ENCODE data around the gene NDUFS6.

Gene NDUFS6

DNA sequence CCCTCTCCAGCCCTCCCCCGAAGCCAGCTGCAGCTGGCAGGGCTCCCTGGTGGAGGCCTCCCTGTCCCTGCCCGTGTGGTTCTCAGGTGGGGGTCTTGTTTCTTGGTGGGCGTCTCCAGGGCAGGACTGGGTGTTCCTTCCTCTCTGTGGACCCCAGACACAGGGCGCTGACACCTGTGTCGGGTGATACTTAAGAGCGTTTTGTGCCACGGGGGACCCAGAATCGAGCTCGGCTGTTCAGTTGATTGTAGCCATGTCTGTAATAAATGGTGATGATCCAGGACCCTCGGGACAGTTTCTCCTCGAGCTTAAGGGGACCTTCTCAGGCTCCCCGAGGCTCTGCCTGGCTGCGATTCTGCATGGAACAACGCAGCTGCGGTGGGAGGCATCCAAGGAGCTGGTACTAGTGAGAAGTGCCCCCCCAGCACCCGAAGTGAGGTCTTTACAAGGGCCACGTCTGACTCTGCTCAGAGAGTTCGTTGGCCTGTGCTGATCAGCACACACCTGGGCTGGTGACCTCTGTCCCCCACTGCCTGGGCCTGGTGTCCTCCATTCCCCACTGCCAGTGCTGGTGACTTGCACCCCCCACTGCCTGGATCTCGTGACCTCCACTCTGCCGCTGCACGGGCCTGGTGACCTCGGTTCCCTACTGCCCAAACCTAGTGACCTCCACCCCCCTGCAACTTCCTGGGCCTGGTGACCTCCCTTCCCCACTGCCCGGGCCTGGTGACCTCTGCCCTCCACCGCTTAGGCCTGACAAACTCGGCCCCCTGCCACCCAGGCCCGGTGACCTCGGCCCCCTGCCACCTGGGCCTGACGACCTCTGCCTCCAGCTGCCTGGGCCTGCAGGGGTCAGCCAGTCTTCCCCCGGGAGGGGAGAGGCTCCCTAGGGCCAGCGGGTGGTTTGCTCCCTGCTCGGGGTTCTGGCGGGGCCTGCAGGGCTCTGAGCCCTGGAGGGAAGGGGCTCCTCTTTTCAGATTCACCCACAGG lies 36.0 kb downstream of the NDUFS6 start:
- Histone ChIP-seq H3K36me3 (ENCODE audit: control insufficient read depth in 2 of 2, insufficient read depth in 1 of 2, low read length in 2 of 2) (no peaks in the 10 kb centered on the region), H3K4me1 (ENCODE audit: control insufficient read depth, insufficient read depth, low read length) (peaks cover 4% of the 10 kb centered on the region; the same call in 1 of the 2 replicates), H3K9me3 (ENCODE audit: control insufficient read depth, insufficient read depth, low read depth, low read length) (no peaks in the 10 kb centered on the region), H3K27ac (ENCODE audit: extremely low read depth, low read depth, low read length) (no peak overlapping the region), H3K4me3 (ENCODE audit: low read depth, low read length) (no peak overlapping the region)
- ChIA-PET CTCF (no interaction called here), POLR2A (no interaction called here)
- TF ChIP-seq ZIC2 (tag by site-specific recombination; IDR thresholded peaks at IDR 0.05): peak; percentile 43
- no peak for TF ChIP-seq ZNF423 (tag by site-specific recombination; IDR thresholded peaks at IDR 0.05)
- TF ChIP-seq OVOL3 (tag by site-specific recombination; IDR thresholded peaks at IDR 0.05): no peak
- TF ChIP-seq GLIS2 (tag by site-specific recombination; IDR thresholded peaks at IDR 0.05): 0 out of 2 replicates have a peak, but pooled peaks have one; percentile 10
- TF ChIP-seq GFI1B (tag by site-specific recombination; IDR thresholded peaks at IDR 0.05): no peak
- TF ChIP-seq KLF9 (tag by site-specific recombination; IDR thresholded peaks at IDR 0.05; ENCODE audit: low read depth): no peak

DNA sequence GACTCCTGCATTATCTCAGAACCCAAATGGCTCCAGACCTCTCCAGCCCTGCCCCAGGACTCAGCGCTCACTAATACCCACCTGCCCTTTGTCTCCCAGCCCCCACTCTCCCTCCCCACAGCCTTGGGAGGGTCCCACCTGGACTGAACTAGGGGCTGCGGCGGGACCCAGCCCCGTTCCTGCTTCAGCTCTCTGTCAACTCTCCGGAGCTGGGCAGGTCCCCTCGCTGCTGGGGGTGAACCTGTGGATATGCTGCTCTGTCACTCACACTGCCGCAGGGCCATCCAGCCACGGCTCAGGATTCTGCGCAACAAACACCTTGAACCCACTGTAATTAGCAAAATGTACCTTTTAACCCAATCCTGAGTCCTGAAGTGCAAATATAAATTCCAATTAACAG lies 36.8 kb downstream of the NDUFS6 start:
- no peak overlapping the region for H3K27ac ChIP-seq (ENCODE audit: extremely low read depth, low read depth, low read length)
- TF ChIP-seq ZNF664 (tag by site-specific recombination; IDR thresholded peaks at IDR 0.05) (no peak), ZNF404 (tag by site-specific recombination; IDR thresholded peaks at IDR 0.05) (no peak), HOXA7 (CRISPR knock-in tag; IDR thresholded peaks at IDR 0.05; ENCODE audit: borderline replicate concordance) (no peak), ZNF239 (tag by site-specific recombination; IDR thresholded peaks at IDR 0.05) (no peak), TCF7L2 (IDR thresholded peaks at IDR 0.05; ENCODE audit: borderline replicate concordance, low read depth, low read length) (no peak), WT1 (tag by site-specific recombination; IDR thresholded peaks at IDR 0.05) (no peak)
- TF ChIP-seq, protein P1, sequence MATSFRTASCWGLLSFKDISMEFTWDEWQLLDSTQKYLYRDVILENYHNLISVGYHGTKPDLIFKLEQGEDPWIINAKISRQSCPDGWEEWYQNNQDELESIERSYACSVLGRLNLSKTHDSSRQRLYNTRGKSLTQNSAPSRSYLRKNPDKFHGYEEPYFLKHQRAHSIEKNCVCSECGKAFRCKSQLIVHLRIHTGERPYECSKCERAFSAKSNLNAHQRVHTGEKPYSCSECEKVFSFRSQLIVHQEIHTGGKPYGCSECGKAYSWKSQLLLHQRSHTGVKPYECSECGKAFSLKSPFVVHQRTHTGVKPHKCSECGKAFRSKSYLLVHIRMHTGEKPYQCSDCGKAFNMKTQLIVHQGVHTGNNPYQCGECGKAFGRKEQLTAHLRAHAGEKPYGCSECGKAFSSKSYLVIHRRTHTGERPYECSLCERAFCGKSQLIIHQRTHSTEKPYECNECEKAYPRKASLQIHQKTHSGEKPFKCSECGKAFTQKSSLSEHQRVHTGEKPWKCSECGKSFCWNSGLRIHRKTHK (tag by site-specific recombination; IDR thresholded peaks at IDR 0.05): no peak
- ChIA-PET POLR2A (no interaction called here), CTCF (no interaction called here)
- H3K4me3 ChIP-seq (ENCODE audit: low read depth, low read length): no peak overlapping the region
- H3K36me3 ChIP-seq (ENCODE audit: control insufficient read depth in 2 of 2, insufficient read depth in 1 of 2, low read length in 2 of 2): no peaks in the 10 kb centered on the region
- H3K4me1 ChIP-seq (ENCODE audit: control insufficient read depth, insufficient read depth, low read length): peaks cover 4% of the 10 kb centered on the region; the same call in 1 of the 2 replicates
- no peaks in the 10 kb centered on the region for H3K9me3 ChIP-seq (ENCODE audit: control insufficient read depth, insufficient read depth, low read depth, low read length)

GRCh38 chr5:1840071-1840547 lies 38.9 kb downstream of the NDUFS6 start:
- H3K9me3 ChIP-seq (ENCODE audit: control insufficient read depth, insufficient read depth, low read depth, low read length): no peaks in the 10 kb centered on the region
- H3K27ac ChIP-seq (ENCODE audit: extremely low read depth, low read depth, low read length): no peak overlapping the region
- H3K4me3 ChIP-seq (ENCODE audit: low read depth, low read length): no peak overlapping the region
- H3K36me3 ChIP-seq (ENCODE audit: control insufficient read depth in 2 of 2, insufficient read depth in 1 of 2, low read length in 2 of 2): no peaks in the 10 kb centered on the region
- CTCF ChIA-PET: interaction anchor here (0.6 kb wide), 1 partner anchor 9 kb away, joined by 4 read pairs; no protein-coding TSS in a partner anchor
- TF ChIP-seq SCRT2 (tag by site-specific recombination; IDR thresholded peaks at IDR 0.05) (no peak), ZNF623 (tag by site-specific recombination; IDR thresholded peaks at IDR 0.05) (no peak), AEBP2 (tag by site-specific recombination; IDR thresholded peaks at IDR 0.05; ENCODE audit: borderline replicate concordance) (no peak), ZIC2 (tag by site-specific recombination; IDR thresholded peaks at IDR 0.05) (peak; percentile 61)
- TF ChIP-seq, protein P2, sequence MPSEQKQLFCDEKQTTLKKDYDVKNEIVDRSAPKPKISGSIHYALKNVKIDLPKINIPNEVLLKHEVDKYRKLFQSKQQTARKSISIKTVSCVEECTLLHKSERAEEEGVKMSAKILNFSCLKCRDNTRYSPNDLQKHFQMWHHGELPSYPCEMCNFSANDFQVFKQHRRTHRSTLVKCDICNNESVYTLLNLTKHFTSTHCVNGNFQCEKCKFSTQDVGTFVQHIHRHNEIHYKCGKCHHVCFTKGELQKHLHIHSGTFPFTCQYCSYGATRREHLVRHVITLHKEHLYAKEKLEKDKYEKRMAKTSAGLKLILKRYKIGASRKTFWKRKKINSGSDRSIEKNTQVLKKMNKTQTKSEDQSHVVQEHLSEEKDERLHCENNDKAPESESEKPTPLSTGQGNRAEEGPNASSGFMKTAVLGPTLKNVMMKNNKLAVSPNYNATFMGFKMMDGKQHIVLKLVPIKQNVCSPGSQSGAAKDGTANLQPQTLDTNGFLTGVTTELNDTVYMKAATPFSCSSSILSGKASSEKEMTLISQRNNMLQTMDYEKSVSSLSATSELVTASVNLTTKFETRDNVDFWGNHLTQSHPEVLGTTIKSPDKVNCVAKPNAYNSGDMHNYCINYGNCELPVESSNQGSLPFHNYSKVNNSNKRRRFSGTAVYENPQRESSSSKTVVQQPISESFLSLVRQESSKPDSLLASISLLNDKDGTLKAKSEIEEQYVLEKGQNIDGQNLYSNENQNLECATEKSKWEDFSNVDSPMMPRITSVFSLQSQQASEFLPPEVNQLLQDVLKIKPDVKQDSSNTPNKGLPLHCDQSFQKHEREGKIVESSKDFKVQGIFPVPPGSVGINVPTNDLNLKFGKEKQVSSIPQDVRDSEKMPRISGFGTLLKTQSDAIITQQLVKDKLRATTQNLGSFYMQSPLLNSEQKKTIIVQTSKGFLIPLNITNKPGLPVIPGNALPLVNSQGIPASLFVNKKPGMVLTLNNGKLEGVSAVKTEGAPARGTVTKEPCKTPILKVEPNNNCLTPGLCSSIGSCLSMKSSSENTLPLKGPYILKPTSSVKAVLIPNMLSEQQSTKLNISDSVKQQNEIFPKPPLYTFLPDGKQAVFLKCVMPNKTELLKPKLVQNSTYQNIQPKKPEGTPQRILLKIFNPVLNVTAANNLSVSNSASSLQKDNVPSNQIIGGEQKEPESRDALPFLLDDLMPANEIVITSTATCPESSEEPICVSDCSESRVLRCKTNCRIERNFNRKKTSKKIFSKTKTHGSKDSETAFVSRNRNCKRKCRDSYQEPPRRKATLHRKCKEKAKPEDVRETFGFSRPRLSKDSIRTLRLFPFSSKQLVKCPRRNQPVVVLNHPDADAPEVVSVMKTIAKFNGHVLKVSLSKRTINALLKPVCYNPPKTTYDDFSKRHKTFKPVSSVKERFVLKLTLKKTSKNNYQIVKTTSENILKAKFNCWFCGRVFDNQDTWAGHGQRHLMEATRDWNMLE (tag by site-specific recombination; conservative IDR thresholded peaks at IDR 0.05; ENCODE audit: low read depth): no peak
- H3K4me1 ChIP-seq (ENCODE audit: control insufficient read depth, insufficient read depth, low read length): peaks cover 4% of the 10 kb centered on the region; the same call in 1 of the 2 replicates
- POLR2A ChIA-PET: no interaction called here
